ENCODE data around the gene CACNG4. TPM values are rescaled to one million over a fixed set of nuclear protein-coding genes. Genes with fewer than 3 reads are reported as not detected.

Gene CACNG4
- total and polyA plus RNA-seq, 2 of the 4 experiments (the other 2 are of a cell fraction), result under 0.01 to 0.53 TPM

DNA sequence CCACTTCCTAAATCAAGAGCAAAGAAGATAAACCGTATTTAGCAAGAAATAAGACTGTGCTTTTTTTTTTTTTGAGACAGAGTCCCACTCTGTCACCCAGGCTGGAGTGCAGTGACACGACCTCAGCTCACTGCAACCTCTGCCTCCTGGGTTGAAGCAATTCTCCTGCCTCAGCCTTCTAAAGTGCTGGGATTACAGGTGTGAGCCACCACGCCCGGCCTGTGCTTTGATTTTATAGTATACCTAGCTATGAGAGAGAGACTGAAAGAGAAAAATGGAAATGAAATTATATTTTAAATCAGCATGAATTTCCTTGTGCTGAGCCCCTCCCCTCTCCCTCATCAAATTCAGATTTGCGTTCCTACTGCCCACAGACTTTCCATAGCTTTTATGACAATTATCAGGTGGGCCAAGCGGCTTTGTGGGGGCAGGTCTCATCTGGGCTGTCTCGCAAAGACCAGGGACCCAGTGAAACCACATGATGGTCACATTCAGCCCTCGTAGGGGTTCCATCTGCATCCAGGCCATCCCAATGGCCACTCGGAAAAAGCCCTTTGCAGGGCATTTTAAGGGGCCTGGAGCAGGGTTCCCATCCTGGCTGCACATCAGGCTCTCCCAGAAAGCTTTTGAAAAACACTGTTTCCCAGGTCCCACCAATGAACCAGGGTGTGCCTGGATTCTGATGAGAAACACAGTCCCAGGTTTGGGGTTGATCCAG lies 88.4 kb downstream of the CACNG4 start:
- no peak overlapping the region for H3K56ac ChIP-seq (ENCODE audit: extremely low read depth, insufficient read depth, low read length)
- no peaks in the 10 kb centered on the region for H3K36me3 ChIP-seq (ENCODE audit: control insufficient read depth, insufficient read depth, low read length)
- no peak overlapping the region for H2AK5ac ChIP-seq (ENCODE audit: low read depth, low read length)
- no peak overlapping the region for H2BK5ac ChIP-seq (ENCODE audit: low read depth, low read length, poor library complexity, severe bottlenecking)
- H3K18ac ChIP-seq (ENCODE audit: low read depth, low read length), result no peak overlapping the region
- ATAC-seq (ENCODE audit: low read depth) (no peak), DNase-seq (no peak)
- H4K5ac ChIP-seq (ENCODE audit: low read depth, low read length), result no peak overlapping the region
- no TSS peak for BruUV-seq (replicated peaks)
- no peak overlapping the region for H2AFZ ChIP-seq (replicated peaks; ENCODE audit: low read length, poor library complexity)
- no peak overlapping the region for H3K23ac ChIP-seq (ENCODE audit: low read depth, low read length)
- no peak overlapping the region for H2BK120ac ChIP-seq (ENCODE audit: low read depth, low read length)
- H3K4me3 ChIP-seq (ENCODE audit: insufficient read depth, low read depth, low read length), result no peak overlapping the region
- dilution Hi-C loops (cut with HindIII; ENCODE audit: low sequenced_read_pairs, unreplicated experiment), result no loop called here
- H3K9ac ChIP-seq (ENCODE audit: low read depth, low read length), result no peak overlapping the region
- peaks cover 13% of the 10 kb centered on the region for H3K9me3 ChIP-seq (ENCODE audit: control insufficient read depth, insufficient read depth, low read length)
- no peak overlapping the region for H3K27ac ChIP-seq (ENCODE audit: insufficient read depth, low read length)
- H3K14ac ChIP-seq (replicated peaks; ENCODE audit: low read depth, low read length), result no peak overlapping the region
- intact Hi-C loops (cut with micrococcal nuclease), result no loop called here
- H4K91ac ChIP-seq (ENCODE audit: insufficient read depth, low read depth, low read length), result no peak overlapping the region
- H3K79me1 ChIP-seq (ENCODE audit: low read depth in 1 of 2, low read length in 2 of 2), result no peaks in the 10 kb centered on the region
- in situ Hi-C loops (cut with MboI; ENCODE audit: low sequenced_read_pairs), result no loop called here
- 0 out of 2 replicates have a peak, but pooled peaks cover 4% of the 10 kb centered on the region for H4K20me1 ChIP-seq (ENCODE audit: insufficient read depth, low read length)
- peaks cover 5% of the 10 kb centered on the region for H3K9me1 ChIP-seq (ENCODE audit: insufficient read depth, low read length)
- no peak overlapping the region for H2AK9ac ChIP-seq (replicated peaks; ENCODE audit: low read depth, low read length, poor library complexity)
- POLR2A ChIA-PET (ENCODE audit: unreplicated experiment), result no interaction called here
- CTCF ChIA-PET, result no interaction called here
- H4K8ac ChIP-seq (ENCODE audit: low read depth in 2 of 2, low read length in 2 of 2), result no peak overlapping the region
- no peak overlapping the region for H2BK15ac ChIP-seq (ENCODE audit: low read depth, low read length)
- peaks cover 7% of the 10 kb centered on the region for H3K27me3 ChIP-seq (ENCODE audit: control insufficient read depth, insufficient read depth, low read length)
- H3K4ac ChIP-seq (ENCODE audit: low read depth, low read length), result no peak overlapping the region
- no peak for TF ChIP-seq POLR2A (IDR thresholded peaks at IDR 0.05; ENCODE audit: low read depth, low read length)
- TF ChIP-seq USF2 (IDR thresholded peaks at IDR 0.05; ENCODE audit: low read depth, low read length), result no peak
- no peak for TF ChIP-seq FOS (IDR thresholded peaks at IDR 0.05; ENCODE audit: low read depth, low read length)
- no peak for TF ChIP-seq SMC3 (IDR thresholded peaks at IDR 0.05; ENCODE audit: low read depth, low read length)
- no peak for TF ChIP-seq MAZ (IDR thresholded peaks at IDR 0.05; ENCODE audit: borderline replicate concordance, low read depth, low read length)
- TF ChIP-seq ELK1 (IDR thresholded peaks at IDR 0.05; ENCODE audit: borderline replicate concordance, low read depth, low read length), result no peak
- no peak for TF ChIP-seq RFX5 (IDR thresholded peaks at IDR 0.05; ENCODE audit: low read depth, low read length)
- TF ChIP-seq RAD21 (IDR thresholded peaks at IDR 0.05; ENCODE audit: low read length), result no peak
- TF ChIP-seq, protein P1, sequence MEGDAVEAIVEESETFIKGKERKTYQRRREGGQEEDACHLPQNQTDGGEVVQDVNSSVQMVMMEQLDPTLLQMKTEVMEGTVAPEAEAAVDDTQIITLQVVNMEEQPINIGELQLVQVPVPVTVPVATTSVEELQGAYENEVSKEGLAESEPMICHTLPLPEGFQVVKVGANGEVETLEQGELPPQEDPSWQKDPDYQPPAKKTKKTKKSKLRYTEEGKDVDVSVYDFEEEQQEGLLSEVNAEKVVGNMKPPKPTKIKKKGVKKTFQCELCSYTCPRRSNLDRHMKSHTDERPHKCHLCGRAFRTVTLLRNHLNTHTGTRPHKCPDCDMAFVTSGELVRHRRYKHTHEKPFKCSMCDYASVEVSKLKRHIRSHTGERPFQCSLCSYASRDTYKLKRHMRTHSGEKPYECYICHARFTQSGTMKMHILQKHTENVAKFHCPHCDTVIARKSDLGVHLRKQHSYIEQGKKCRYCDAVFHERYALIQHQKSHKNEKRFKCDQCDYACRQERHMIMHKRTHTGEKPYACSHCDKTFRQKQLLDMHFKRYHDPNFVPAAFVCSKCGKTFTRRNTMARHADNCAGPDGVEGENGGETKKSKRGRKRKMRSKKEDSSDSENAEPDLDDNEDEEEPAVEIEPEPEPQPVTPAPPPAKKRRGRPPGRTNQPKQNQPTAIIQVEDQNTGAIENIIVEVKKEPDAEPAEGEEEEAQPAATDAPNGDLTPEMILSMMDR (conservative IDR thresholded peaks at IDR 0.05; ENCODE audit: low read depth, low read length), result no peak
- no peak for TF ChIP-seq NFE2L2 (IDR thresholded peaks at IDR 0.05; ENCODE audit: low read depth, low read length)
- TF ChIP-seq RCOR1 (IDR thresholded peaks at IDR 0.05; ENCODE audit: insufficient replicate concordance, low read length), result no peak
- TF ChIP-seq CHD1 (IDR thresholded peaks at IDR 0.05; ENCODE audit: low read depth, low read length), result no peak
- no peak for TF ChIP-seq MXI1 (IDR thresholded peaks at IDR 0.05; ENCODE audit: borderline replicate concordance, low read depth, low read length)
- TF ChIP-seq BHLHE40 (IDR thresholded peaks at IDR 0.05; ENCODE audit: low read depth, low read length), result no peak
- TF ChIP-seq MAFK (IDR thresholded peaks at IDR 0.05; ENCODE audit: low read depth, low read length), result no peak
- no peak for TF ChIP-seq CEBPB (IDR thresholded peaks at IDR 0.05; ENCODE audit: low read depth, low read length)
- no peak overlapping the region for H2BK20ac ChIP-seq (ENCODE audit: low read depth, low read length)
- H3K4me1 ChIP-seq (ENCODE audit: control insufficient read depth, insufficient read depth, low read length), result no peaks in the 10 kb centered on the region
- WGBS, 2 experiments (ENCODE audit: extremely low coverage in 2 of 2, insufficient read length in 1 of 2), result 83% methylated on average over 5 of the region's 9 CpGs; no CpG with 5 or more reads in 1 of the 2 experiments
- H3K4me2 ChIP-seq (ENCODE audit: low read depth, low read length), result no peak overlapping the region

Data from IMR-90 (cell line).